ENCODE measurements around the gene RP2. TPM values are rescaled to one million over a fixed set of nuclear protein-coding genes. Genes with fewer than 3 reads are reported as not detected.

Gene RP2
- total and polyA plus RNA-seq, 9 donors = 4.8 to 9.5 (median 7.0) TPM

DNA sequence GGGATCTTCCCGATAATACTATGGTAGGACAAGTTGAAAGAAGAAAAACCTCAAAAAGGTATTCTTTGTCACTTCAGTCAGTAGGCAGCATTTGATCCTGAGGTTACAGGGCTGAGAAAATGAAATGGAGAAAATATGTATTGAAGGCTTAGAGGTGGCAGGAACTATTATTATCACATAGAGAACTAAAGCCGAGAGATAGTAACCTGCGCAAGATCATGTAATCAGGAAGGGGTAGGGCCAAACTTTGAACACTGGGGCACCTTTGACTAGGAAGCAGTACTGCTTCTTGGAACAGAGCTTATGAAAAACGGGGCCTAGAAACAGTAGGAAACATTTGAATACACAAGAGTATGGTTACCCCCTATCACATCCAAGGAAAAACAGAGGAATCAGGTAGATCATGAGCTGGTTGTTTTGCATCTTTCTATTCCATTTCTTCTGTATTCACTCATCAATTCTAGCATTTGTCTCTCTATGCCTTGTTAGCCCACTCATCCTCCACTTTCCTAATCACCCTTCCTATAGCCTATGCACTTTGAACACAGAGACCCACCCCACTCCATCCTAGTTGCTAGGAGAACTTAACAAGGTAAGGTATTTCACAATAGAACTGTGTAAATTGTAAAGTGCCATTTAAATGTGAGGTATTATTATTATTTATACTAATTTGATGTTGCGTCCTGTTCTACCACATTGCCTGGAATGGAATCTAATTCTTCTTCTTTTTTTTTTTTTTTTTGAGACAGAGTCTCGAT lies 43.3 kb upstream of the RP2 start:
- intact Hi-C loops (cut with DNase I) = no loop called here
- H3K9me3 ChIP-seq = no peaks in the 10 kb centered on the region
- 77 to 83% (median 78%) methylated on average over 6 of the region's 6 CpGs for WGBS, 3 donors

DNA sequence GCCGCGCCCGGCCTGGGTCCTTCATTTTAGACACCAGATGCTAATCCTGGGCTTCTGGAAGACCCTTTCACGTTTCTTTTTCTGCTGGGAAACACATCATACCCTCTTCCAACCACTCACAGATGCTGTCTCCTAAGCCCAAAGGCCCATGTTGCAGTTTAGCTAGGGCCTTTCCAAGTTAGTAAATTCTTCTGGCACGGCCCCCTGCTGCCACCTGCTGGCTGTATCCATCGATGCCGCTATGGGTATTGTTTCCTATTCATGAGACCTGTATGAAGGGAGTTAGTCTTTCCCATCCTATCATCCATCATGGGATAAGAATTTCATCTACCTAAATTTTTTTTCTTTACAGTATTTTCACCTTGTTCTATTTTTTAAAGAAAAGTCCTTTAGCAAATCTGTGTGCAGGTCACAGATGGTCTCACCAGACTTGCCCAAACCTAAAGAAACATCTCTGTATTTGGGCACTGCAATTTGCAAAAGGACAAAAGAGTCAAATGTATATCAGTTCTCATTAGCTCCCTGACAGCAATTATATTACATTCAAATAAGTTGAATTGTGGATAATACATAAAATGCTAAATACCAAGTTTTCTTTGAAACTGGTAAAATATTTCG lies 40.2 kb upstream of the RP2 start:
- H3K27me3 ChIP-seq = no peaks in the 10 kb centered on the region
- no peaks in the 10 kb centered on the region for H3K36me3 ChIP-seq
- no peak overlapping the region for H3K27ac ChIP-seq
- TF ChIP-seq, protein P1, sequence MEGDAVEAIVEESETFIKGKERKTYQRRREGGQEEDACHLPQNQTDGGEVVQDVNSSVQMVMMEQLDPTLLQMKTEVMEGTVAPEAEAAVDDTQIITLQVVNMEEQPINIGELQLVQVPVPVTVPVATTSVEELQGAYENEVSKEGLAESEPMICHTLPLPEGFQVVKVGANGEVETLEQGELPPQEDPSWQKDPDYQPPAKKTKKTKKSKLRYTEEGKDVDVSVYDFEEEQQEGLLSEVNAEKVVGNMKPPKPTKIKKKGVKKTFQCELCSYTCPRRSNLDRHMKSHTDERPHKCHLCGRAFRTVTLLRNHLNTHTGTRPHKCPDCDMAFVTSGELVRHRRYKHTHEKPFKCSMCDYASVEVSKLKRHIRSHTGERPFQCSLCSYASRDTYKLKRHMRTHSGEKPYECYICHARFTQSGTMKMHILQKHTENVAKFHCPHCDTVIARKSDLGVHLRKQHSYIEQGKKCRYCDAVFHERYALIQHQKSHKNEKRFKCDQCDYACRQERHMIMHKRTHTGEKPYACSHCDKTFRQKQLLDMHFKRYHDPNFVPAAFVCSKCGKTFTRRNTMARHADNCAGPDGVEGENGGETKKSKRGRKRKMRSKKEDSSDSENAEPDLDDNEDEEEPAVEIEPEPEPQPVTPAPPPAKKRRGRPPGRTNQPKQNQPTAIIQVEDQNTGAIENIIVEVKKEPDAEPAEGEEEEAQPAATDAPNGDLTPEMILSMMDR (IDR thresholded peaks at IDR 0.05) = peak; percentile 19 to 71 (median 69)
- no peak for TF ChIP-seq EP300 (IDR thresholded peaks at IDR 0.05)
- H3K4me1 ChIP-seq (ENCODE audit: insufficient read depth) = peaks cover 3% of the 10 kb centered on the region
- no peaks in the 10 kb centered on the region for H3K9me3 ChIP-seq
- 44 to 46% (median 45%) methylated on average over 8 of the region's 8 CpGs for WGBS, 3 donors
- intact Hi-C loops (cut with DNase I) = loop anchor here in 3 of 4 donors (2.0 to 5.0 kb wide), 2 partner anchors 38 to 39 kb away; partner anchors contain the start of gene SLC9A7 (in 3 of the 3)
- DNase-seq = peak; percentile 71 to 86 (median 81)
- no peak overlapping the region for H3K4me3 ChIP-seq

More for the DNA sequence above, 43.3 kb upstream of the RP2 start:
- DNase-seq = no peak
- peaks cover 3% of the 10 kb centered on the region for H3K4me1 ChIP-seq (ENCODE audit: insufficient read depth)
- no peak overlapping the region for H3K27ac ChIP-seq
- H3K36me3 ChIP-seq = no peaks in the 10 kb centered on the region
- TF ChIP-seq EP300 (IDR thresholded peaks at IDR 0.05) (no peak), POLR2A (IDR thresholded peaks at IDR 0.05) (no peak)
- TF ChIP-seq, protein P1 (IDR thresholded peaks at IDR 0.05) = no peak
- no peak overlapping the region for H3K4me3 ChIP-seq
- no peaks in the 10 kb centered on the region for H3K27me3 ChIP-seq

DNA sequence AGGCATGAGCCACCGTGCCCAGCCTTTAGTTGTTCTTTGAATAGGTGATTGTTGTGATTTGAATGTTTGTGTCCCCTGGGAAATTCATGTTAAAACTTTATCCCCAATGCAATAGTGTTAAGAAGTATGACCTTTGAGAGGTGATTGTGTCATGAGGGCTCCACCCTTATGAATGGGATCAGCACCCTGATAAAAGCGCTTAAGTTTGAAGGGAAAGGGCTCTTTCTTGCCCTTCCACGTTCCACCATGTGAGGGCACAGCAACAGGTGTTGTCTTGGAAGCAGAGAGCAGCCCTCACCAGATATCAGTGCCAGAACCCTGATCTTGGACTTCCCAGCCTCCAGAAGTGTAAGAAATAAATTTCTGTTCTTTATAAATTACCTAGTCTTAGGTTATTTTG lies 33.7 kb upstream of the RP2 start:
- Histone ChIP-seq H3K27ac (no peak overlapping the region), H3K36me3 (no peaks in the 10 kb centered on the region), H3K9me3 (no peaks in the 10 kb centered on the region), H3K27me3 (no peaks in the 10 kb centered on the region), H3K4me3 (no peak overlapping the region), H3K4me1 (ENCODE audit: insufficient read depth) (no peaks in the 10 kb centered on the region)
- DNase-seq = no peak
- TF ChIP-seq EP300 (IDR thresholded peaks at IDR 0.05) = no peak
- TF ChIP-seq, protein P1 (IDR thresholded peaks at IDR 0.05) = no peak
- TF ChIP-seq POLR2A (IDR thresholded peaks at IDR 0.05) = no peak
- intact Hi-C loops (cut with DNase I) = no loop called here
- 51 to 58% (median 52%) methylated on average over 3 of the region's 3 CpGs for WGBS, 3 donors

DNA sequence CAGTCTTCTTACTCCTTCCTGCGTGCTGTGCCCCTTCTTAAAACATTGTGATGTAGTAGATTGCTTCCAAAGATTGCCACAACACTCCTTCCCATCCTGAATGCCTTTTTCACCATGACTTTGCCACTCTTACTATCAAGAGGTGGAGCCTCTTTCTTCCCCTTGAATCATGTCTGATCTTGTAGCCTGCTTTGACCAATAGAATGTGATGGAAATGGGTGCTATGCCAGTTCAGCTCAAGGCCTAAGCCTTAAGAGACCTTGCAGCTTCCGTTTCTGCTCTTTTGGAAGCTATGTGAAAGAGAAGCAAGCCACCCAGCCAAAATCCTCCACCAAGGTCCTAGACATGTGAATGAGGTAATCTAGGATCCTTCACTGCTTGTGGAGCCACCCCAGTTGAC lies 31.6 kb upstream of the RP2 start:
- intact Hi-C loops (cut with DNase I) = no loop called here
- Histone ChIP-seq H3K27me3 (no peaks in the 10 kb centered on the region), H3K4me1 (ENCODE audit: insufficient read depth) (no peaks in the 10 kb centered on the region), H3K9me3 (no peaks in the 10 kb centered on the region), H3K27ac (no peak overlapping the region), H3K36me3 (no peaks in the 10 kb centered on the region), H3K4me3 (no peak overlapping the region)
- TF ChIP-seq POLR2A (IDR thresholded peaks at IDR 0.05) = no peak
- no peak for DNase-seq
- WGBS, 3 donors = 43 to 49% (median 47%) methylated on average over 2 of the region's 2 CpGs

DNA sequence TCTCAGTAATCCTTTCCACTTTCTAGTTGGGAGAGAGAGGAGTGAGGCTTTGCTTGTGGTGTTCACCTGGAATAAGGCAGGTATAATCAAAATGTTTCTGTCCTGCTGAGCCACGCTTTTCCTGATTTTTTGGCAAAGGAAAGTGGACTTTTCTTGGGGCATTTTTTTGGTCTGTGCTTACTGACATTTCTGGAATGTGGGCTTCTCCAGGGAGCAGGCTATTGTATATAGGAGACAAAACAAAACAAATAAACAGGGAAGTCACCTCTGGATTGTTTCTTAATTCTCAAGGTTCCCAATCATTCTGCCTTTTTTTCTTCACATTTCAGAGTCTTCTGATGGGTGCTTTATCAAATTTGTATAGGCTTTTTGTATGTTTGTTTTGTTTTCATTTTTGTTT lies 25.7 kb upstream of the RP2 start:
- H3K4me1 ChIP-seq (ENCODE audit: insufficient read depth) = no peaks in the 10 kb centered on the region
- H3K27me3 ChIP-seq = no peaks in the 10 kb centered on the region
- no peak for DNase-seq
- intact Hi-C loops (cut with DNase I) = no loop called here
- no peaks in the 10 kb centered on the region for H3K9me3 ChIP-seq
- no peak overlapping the region for H3K4me3 ChIP-seq
- 29 to 49% (median 35%) methylated on average over 1 of the region's 1 CpG for whole genome bisulfite sequencing, 3 donors
- no peak overlapping the region for H3K27ac ChIP-seq
- TF ChIP-seq EP300 (IDR thresholded peaks at IDR 0.05) = no peak
- TF ChIP-seq, protein P1 (IDR thresholded peaks at IDR 0.05) = no peak
- TF ChIP-seq POLR2A (IDR thresholded peaks at IDR 0.05) = no peak
- no peaks in the 10 kb centered on the region for H3K36me3 ChIP-seq
